ENCODE data around the gene DNER.

GRCh38 chr2:229650059-229650458 is 64.3 kb downstream of the DNER start:
- TF ChIP-seq, protein P1, sequence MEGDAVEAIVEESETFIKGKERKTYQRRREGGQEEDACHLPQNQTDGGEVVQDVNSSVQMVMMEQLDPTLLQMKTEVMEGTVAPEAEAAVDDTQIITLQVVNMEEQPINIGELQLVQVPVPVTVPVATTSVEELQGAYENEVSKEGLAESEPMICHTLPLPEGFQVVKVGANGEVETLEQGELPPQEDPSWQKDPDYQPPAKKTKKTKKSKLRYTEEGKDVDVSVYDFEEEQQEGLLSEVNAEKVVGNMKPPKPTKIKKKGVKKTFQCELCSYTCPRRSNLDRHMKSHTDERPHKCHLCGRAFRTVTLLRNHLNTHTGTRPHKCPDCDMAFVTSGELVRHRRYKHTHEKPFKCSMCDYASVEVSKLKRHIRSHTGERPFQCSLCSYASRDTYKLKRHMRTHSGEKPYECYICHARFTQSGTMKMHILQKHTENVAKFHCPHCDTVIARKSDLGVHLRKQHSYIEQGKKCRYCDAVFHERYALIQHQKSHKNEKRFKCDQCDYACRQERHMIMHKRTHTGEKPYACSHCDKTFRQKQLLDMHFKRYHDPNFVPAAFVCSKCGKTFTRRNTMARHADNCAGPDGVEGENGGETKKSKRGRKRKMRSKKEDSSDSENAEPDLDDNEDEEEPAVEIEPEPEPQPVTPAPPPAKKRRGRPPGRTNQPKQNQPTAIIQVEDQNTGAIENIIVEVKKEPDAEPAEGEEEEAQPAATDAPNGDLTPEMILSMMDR (optimal IDR thresholded peaks at IDR 0.05 in 1 of 3, IDR thresholded peaks at IDR 0.05 in 1 of 3, conservative IDR thresholded peaks at IDR 0.05 in 1 of 3; ENCODE audit: extremely low read depth in 1 of 3, insufficient read depth in 2 of 3, low read length in 3 of 3): no peak
- TF ChIP-seq EZH2 (IDR thresholded peaks at IDR 0.05; ENCODE audit: low read length): no peak

All from keratinocyte (primary cell).